GM12864 (cell line): ENCODE results near the gene DNAH17.

Experiments used
- DNase-seq: peaks from one replicate; pipeline ENCODE4 v3.0.0-alpha.2; 2011; ENCODE audit warnings: low read depth
- H3K4me3 ChIP-seq: 2 replicates; pipeline ENCODE4 v1.5.1; 2011; ENCODE audit warnings: mild to moderate bottlenecking, low read depth, low read length, control low read depth
- TF ChIP-seq, protein P1 (sequence below): IDR thresholded peaks from 2 replicates; pipeline ENCODE4 v1.5.1; 2011; ENCODE audit warnings: low read depth, mild to moderate bottlenecking, moderate library complexity, low read length, control low read depth, inconsistent platforms; ENCODE audit errors: missing control alignments

The DNAH17 gene

GRCh38 chr17:78523934-78524655, 53.1 kb downstream of the DNAH17 start:
- TF ChIP-seq, protein P1, sequence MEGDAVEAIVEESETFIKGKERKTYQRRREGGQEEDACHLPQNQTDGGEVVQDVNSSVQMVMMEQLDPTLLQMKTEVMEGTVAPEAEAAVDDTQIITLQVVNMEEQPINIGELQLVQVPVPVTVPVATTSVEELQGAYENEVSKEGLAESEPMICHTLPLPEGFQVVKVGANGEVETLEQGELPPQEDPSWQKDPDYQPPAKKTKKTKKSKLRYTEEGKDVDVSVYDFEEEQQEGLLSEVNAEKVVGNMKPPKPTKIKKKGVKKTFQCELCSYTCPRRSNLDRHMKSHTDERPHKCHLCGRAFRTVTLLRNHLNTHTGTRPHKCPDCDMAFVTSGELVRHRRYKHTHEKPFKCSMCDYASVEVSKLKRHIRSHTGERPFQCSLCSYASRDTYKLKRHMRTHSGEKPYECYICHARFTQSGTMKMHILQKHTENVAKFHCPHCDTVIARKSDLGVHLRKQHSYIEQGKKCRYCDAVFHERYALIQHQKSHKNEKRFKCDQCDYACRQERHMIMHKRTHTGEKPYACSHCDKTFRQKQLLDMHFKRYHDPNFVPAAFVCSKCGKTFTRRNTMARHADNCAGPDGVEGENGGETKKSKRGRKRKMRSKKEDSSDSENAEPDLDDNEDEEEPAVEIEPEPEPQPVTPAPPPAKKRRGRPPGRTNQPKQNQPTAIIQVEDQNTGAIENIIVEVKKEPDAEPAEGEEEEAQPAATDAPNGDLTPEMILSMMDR = no peak
- DNase-seq = no peak

DNA sequence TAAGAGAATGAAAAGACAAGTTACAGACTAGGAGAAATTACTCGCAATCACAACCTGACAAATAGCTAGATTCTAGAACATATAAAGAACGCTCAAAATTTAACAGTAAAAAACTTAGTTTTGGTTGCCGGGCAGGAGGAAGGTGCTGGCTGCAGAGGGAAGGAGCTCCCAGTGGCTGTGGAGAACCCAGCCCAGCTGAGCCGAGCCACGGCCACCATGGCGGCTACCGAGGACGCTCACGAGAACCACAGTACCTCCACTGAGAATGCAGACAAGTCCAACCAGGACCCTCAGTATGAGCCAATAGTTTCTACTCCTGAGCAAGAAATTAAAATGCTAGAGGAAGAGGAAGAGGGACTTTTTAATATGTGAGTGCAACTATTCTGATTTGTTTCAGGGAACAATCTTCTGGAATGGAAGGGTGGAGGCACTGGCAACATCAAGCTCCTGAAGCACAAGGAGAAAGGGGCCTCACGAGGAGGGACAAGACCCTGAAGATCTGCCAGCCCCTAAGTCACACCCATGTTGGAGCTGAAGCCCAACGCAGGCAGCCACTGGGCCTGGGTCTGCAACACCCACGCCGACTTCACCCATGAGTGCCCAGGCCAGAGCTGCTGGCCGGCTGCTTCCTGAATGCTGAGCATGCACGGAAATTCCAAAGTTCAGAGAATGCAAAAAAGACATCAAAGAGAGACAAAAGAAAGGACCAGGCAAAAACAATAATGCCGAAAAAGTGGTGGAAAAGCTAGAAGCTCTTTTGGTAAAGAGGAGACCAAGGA, 55.0 kb downstream of the DNAH17 start:
- TF ChIP-seq, protein P1 = no peak
- no peak overlapping the region for H3K4me3 ChIP-seq
- DNase-seq = no peak

More at GRCh38 chr17:78523934-78524655, 53.1 kb downstream of the DNAH17 start:
- H3K4me3 ChIP-seq = no peak overlapping the region

DNA sequence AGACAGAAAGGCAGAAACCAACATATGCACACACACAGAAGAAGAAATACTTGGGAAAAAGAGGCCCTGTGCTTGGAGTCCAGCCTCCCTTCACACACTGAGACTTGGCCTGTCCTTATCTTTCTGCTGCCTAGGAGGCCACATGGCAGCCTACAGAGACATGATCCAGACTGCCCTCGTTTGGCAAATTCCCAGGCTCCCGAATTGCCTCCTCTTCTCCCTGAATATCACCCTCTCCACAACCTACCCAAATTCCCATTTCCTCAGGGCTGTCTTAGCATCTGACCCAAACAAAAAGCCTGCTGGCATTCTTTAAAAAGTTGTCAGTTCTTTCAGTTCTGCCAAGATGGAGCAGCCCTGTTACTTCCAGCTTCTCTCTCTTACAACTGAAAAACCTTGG, 59.8 kb downstream of the DNAH17 start:
- no peak overlapping the region for H3K4me3 ChIP-seq
- no peak for DNase-seq
- TF ChIP-seq, protein P1 = no peak

GRCh38 chr17:78515480-78515879, 61.7 kb downstream of the DNAH17 start:
- no peak for DNase-seq
- no peak overlapping the region for H3K4me3 ChIP-seq
- TF ChIP-seq, protein P1 = no peak

GRCh38 chr17:78514521-78514920, 62.7 kb downstream of the DNAH17 start:
- TF ChIP-seq, protein P1 = no peak
- DNase-seq = no peak
- H3K4me3 ChIP-seq = no peak overlapping the region

GRCh38 chr17:78512976-78513375, 64.2 kb downstream of the DNAH17 start:
- DNase-seq = no peak
- TF ChIP-seq, protein P1 = no peak

More at GRCh38 chr17:78512976-78513375, 64.2 kb downstream of the DNAH17 start:
- no peak overlapping the region for H3K4me3 ChIP-seq
